ENCODE measurements around the gene ZFP91. TPM values are rescaled to one million over a fixed set of nuclear protein-coding genes. Genes with fewer than 3 reads are reported as not detected.

Gene ZFP91
- total and polyA plus RNA-seq, 7 donors, result 27.8 to 94.1 (median 68.4) TPM

- H3K9me3 ChIP-seq, result no peaks in the 10 kb centered on the region
- peaks cover 19 to 85% of the 10 kb centered on the region in 2 donors for H3K36me3 ChIP-seq (ENCODE audit: insufficient read depth in 1 of 2, low read depth in 1 of 2)
- H3K4me1 ChIP-seq, result peaks cover 15% of the 10 kb centered on the region
- no peak overlapping the region for H3K4me3 ChIP-seq
- no peaks in the 10 kb centered on the region for H3K27me3 ChIP-seq (ENCODE audit: insufficient read depth in 3 of 3, low read length in 2 of 3)
- DNase-seq (no peak), ATAC-seq (no peak)
- 85 to 93% (median 88%) methylated on average over 2 of the region's 2 CpGs for WGBS, 3 donors
- intact Hi-C loops (cut with DNase I), result no loop called here
- H3K27ac ChIP-seq, result no peak overlapping the region
- TF ChIP-seq CTCF (IDR thresholded peaks at IDR 0.05), result no peak
Observed at GRCh38 chr11:58613228-58613627, 34.4 kb downstream of the ZFP91 start.

GRCh38 chr11:58615559-58615958, 36.7 kb downstream of the ZFP91 start:
- WGBS, 3 donors, result 86 to 94% (median 91%) methylated on average over 1 of the region's 1 CpG
- peaks cover 22% of the 10 kb centered on the region for H3K4me1 ChIP-seq
- ATAC-seq (no peak), DNase-seq (no peak)
- peaks cover 23 to 99% of the 10 kb centered on the region in 2 donors for H3K36me3 ChIP-seq (ENCODE audit: insufficient read depth in 1 of 2, low read depth in 1 of 2)
- no peaks in the 10 kb centered on the region for H3K27me3 ChIP-seq (ENCODE audit: insufficient read depth in 3 of 3, low read length in 2 of 3)
- H3K4me3 ChIP-seq, result no peak overlapping the region
- no peaks in the 10 kb centered on the region for H3K9me3 ChIP-seq
- peak overlapping the region; percentile 54 for H3K27ac ChIP-seq
- intact Hi-C loops (cut with DNase I), result loop anchor here in 1 of 2 donors (5.0 kb wide), 1 partner anchor 33 kb away; no protein-coding TSS in a partner anchor
- TF ChIP-seq CTCF (IDR thresholded peaks at IDR 0.05), result no peak

GRCh38 chr11:58616594-58616993, 37.7 kb downstream of the ZFP91 start:
- H3K36me3 ChIP-seq (ENCODE audit: insufficient read depth in 1 of 2, low read depth in 1 of 2), result peaks cover 23 to 99% of the 10 kb centered on the region in 2 donors
- peaks cover 22% of the 10 kb centered on the region for H3K4me1 ChIP-seq
- DNase-seq (peak; percentile 73 to 75), ATAC-seq (peak; percentile 81 to 96 (median 92))
- peak overlapping the region; percentile 54 for H3K27ac ChIP-seq
- 17 to 34% (median 29%) methylated on average over 4 of the region's 4 CpGs for WGBS, 3 donors
- TF ChIP-seq CTCF (IDR thresholded peaks at IDR 0.05), result no peak
- H3K27me3 ChIP-seq (ENCODE audit: insufficient read depth in 3 of 3, low read length in 2 of 3), result no peaks in the 10 kb centered on the region
- no peak overlapping the region for H3K4me3 ChIP-seq
- no peaks in the 10 kb centered on the region for H3K9me3 ChIP-seq
- intact Hi-C loops (cut with DNase I), result loop anchor here in 1 of 2 donors (5.0 kb wide), 1 partner anchor 34 kb away; no protein-coding TSS in a partner anchor

GRCh38 chr11:58617976-58618557, 39.2 kb downstream of the ZFP91 start:
- DNase-seq (no peak), ATAC-seq (peak in 2 of 4 donors; percentile 36 to 37)
- H3K4me3 ChIP-seq, result no peak overlapping the region
- WGBS, 3 donors, result 80 to 84% (median 81%) methylated on average over 4 of the region's 4 CpGs
- TF ChIP-seq CTCF (IDR thresholded peaks at IDR 0.05), result no peak
- intact Hi-C loops (cut with DNase I), result loop anchor here in 1 of 2 donors (5.0 kb wide), 1 partner anchor 36 kb away; no protein-coding TSS in a partner anchor
- no peaks in the 10 kb centered on the region for H3K9me3 ChIP-seq
- peak overlapping the region; percentile 54 for H3K27ac ChIP-seq
- peaks cover 18 to 99% of the 10 kb centered on the region in 2 donors for H3K36me3 ChIP-seq (ENCODE audit: insufficient read depth in 1 of 2, low read depth in 1 of 2)
- no peaks in the 10 kb centered on the region for H3K27me3 ChIP-seq (ENCODE audit: insufficient read depth in 3 of 3, low read length in 2 of 3)
- peaks cover 22% of the 10 kb centered on the region for H3K4me1 ChIP-seq

Data from psoas muscle (tissue), 8 donors.